Measurements from ENCODE around the gene CALU. TPM values are rescaled to one million over a fixed set of nuclear protein-coding genes. Genes with fewer than 3 reads are reported as not detected.

CALU gene
- total RNA-seq, 1 experiment from 2014 or later = 168 TPM

DNA sequence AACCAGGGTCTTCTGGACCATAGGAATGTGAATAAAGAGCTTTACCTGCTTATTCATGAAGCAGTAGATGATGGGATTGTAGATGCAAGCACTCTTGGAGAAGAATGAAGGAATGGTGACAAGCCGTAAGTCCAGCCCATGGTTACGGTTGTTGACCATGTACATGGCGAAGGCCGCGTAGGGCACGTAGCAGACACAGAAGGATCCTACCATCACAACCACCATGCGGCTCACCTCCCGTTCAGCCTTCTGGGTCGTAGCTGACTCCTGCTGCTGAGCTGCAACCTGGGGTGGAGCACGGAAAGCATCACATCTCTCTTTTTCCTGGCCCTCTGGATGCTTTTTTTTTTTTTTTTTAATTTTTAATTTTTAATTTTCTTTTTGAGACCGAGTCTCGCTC lies 34.4 kb downstream of the CALU start:
- Histone ChIP-seq H4K91ac (ENCODE audit: insufficient read length, low read depth, low read length) (no peak overlapping the region), H2BK20ac (ENCODE audit: low read depth, low read length, poor library complexity, severe bottlenecking) (no peak overlapping the region), H3T11ph (ENCODE audit: low read length) (no peak overlapping the region), H3K79me1 (ENCODE audit: insufficient read depth, low read depth, low read length, poor library complexity, severe bottlenecking) (no peaks in the 10 kb centered on the region), H2BK5ac (ENCODE audit: insufficient read length, low read length) (no peak overlapping the region), H3K23ac (ENCODE audit: insufficient read length, low read depth, low read length) (no peak overlapping the region), H2AFZ (ENCODE audit: low read length) (no peak overlapping the region), H3K27ac (ENCODE audit: insufficient read length, low read depth, low read length) (no peak overlapping the region), H2BK120ac (ENCODE audit: low read depth, low read length, poor library complexity, severe bottlenecking) (no peak overlapping the region), H3K23me2 (ENCODE audit: insufficient read length, low read depth, low read length, poor library complexity, severe bottlenecking) (no peaks in the 10 kb centered on the region), H3K4me1 (ENCODE audit: insufficient read depth, low read length) (no peaks in the 10 kb centered on the region), H3K4ac (ENCODE audit: low read depth, low read length) (no peak overlapping the region), H3K27me3 (ENCODE audit: insufficient read depth, low read length) (no peaks in the 10 kb centered on the region), H2BK12ac (ENCODE audit: insufficient read length, low read depth, low read length) (no peak overlapping the region), H4K20me1 (ENCODE audit: control insufficient read depth, insufficient read depth, insufficient read length) (no peaks in the 10 kb centered on the region), H3K79me2 (ENCODE audit: insufficient read depth, low read length) (no peaks in the 10 kb centered on the region), H3K18ac (ENCODE audit: insufficient read length, low read depth, low read length) (no peak overlapping the region), H4K5ac (ENCODE audit: insufficient read length, low read depth, low read length) (no peak overlapping the region), H4K8ac (replicated peaks; ENCODE audit: insufficient read length, low read depth, low read length) (no peak overlapping the region), H3K14ac (ENCODE audit: insufficient read depth, low read length) (no peak overlapping the region), H2BK15ac (ENCODE audit: low read depth, low read length) (no peak overlapping the region), H3K56ac (ENCODE audit: insufficient read length, low read depth, low read length) (no peak overlapping the region), H2AK5ac (ENCODE audit: insufficient read length, low read length) (no peak overlapping the region), H3K9ac (ENCODE audit: extremely low read depth, insufficient read length, low read length) (no peak overlapping the region), H3K9me3 (ENCODE audit: control insufficient read depth, low read depth, low read length) (no peaks in the 10 kb centered on the region), H3K4me2 (ENCODE audit: insufficient read depth, insufficient read length, low read length) (no peak overlapping the region)
- Mint-ChIP-seq H3K4me3 (no peak overlapping the region; a peak in 1 of 5 replicates), H3K27me3 (ENCODE audit: low read depth) (peaks cover 10% of the 10 kb centered on the region), H3K4me1 (no peaks in the 10 kb centered on the region), H3K9me3 (peaks cover 13 to 14% of the 10 kb centered on the region in 2 experiments), H3K36me3 (ENCODE audit: insufficient read depth in 1 of 3, low read depth in 3 of 3) (peaks cover 39 to 54% (median 52%) of the 10 kb centered on the region in 3 experiments), H3K27ac (no peak overlapping the region; a peak in 1 of 7 replicates)
- no CpG with 5 or more reads among the region's 12 CpGs for WGBS (ENCODE audit: extremely low coverage, insufficient read length, low lambda C conversion rate)
- TF ChIP-seq CTCF (conservative IDR thresholded peaks at IDR 0.05) = no peak
- DNase-seq = no peak

Measured in H9 (cell line).